ENCODE results near the gene CREB3L2.
A peak's percentile ranks its signal among the peaks of the same experiment; 100 is the strongest.
"Not testable (repeated sequence)": the region's sequence is repeated elsewhere in the genome, so short reads cannot be mapped to it uniquely, and the experiment has no call there.

CREB3L2 gene, protein sequence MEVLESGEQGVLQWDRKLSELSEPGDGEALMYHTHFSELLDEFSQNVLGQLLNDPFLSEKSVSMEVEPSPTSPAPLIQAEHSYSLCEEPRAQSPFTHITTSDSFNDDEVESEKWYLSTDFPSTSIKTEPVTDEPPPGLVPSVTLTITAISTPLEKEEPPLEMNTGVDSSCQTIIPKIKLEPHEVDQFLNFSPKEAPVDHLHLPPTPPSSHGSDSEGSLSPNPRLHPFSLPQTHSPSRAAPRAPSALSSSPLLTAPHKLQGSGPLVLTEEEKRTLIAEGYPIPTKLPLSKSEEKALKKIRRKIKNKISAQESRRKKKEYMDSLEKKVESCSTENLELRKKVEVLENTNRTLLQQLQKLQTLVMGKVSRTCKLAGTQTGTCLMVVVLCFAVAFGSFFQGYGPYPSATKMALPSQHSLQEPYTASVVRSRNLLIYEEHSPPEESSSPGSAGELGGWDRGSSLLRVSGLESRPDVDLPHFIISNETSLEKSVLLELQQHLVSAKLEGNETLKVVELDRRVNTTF

DNA sequence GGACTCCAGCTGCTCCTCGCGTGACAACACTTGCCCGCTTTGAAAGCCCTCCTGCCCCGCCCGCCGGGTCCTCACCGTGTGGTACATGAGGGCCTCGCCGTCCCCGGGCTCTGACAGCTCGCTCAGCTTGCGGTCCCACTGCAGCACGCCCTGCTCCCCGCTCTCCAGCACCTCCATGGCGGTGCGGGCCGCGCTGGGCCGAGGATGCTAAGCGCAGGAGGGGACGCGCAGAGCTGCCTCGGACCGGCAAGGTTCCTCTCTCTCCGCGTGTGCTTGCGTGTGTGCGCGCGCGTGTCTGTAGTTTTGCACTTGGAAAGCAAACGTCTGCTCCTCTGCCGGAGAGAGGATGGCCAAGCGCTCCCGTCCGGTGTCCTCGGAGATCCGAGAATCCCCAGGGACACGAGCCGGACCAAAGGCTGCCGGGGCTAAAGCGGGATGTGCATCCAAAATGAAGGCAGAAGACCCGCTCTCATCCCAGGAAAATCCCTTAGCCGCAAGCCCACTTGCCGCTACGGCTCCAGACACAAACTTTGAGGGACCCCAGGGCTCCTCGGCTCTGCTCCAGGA is at the start of gene CREB3L2:
Gene CREB3L2, minus strand, starts transcription at position 558 of the 567 bp plus-strand sequence. Its CDS starts 381 bp downstream, at position 177.
- peak in 1 of 2 donors; percentile 59 for DNase-seq (ENCODE audit: low read depth in 2 of 2)

DNA sequence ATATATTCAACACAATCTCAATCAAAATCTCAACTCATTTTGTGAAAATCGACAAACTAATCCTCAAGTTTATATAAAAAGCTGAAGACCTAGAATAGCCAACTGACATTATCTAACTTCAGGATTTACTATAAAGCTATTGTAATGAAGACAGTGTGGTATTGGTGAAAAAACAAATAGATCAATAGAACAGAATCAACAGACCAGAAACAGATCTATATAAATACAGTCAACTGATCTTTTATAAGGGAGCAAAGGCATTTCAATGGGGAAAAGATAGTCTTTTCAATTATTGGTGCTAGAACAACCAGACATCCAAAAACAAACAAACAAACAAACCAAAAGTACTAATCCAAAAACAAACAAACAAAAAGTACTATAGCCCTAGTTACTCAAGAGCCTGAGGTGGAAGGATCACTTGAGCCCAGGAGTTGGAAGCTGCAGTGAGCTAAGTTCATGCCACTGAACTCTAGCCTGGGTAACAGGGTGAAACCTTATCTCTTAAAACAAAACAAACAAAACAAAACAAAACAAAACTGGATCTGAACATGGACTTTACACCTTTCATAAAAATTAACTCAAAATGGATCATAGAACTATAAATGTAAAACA is 47.7 kb upstream of the CREB3L2 start:
- DNase-seq (ENCODE audit: low read depth in 2 of 2) = no peak

DNA sequence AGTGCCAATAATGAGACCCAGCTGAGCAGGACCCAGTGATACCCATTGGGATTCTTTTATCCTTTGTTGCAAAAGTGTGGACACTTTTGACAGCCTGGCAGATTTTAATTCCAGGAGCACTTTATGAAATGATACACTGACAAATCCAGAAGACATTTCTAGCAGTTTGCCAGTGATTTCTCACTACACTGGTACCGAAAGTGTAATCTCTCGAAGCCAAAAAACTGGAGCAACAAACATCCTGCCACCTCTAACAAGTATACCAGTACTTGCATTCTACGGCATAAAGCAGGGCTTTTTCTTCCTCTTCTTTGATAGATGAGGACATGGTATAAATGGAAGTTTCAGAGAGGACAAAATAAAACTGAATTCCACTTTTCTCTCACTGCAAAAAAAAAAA is 46.0 kb upstream of the CREB3L2 start:
- no peak for DNase-seq (ENCODE audit: low read depth in 2 of 2)

DNA sequence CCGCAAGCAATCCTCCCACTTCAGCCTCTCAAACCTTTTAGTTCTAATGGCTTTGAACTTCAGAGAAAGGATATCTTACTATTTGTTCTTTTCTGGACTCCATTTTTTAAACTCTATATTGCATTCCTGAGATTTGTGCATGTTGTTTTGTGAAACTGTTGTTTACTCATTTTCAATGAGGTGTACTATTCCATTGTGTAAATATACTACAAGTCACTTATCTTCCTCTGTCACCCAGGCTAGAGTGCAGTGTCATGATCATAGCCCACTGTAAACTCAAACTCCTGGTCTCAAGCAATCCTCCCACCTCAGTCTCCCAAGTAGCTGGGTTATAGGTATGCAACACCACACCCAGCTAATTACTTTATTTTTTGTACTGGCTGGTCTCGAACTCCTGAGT is 43.0 kb upstream of the CREB3L2 start:
- DNase-seq (ENCODE audit: low read depth in 2 of 2) = no peak

DNA sequence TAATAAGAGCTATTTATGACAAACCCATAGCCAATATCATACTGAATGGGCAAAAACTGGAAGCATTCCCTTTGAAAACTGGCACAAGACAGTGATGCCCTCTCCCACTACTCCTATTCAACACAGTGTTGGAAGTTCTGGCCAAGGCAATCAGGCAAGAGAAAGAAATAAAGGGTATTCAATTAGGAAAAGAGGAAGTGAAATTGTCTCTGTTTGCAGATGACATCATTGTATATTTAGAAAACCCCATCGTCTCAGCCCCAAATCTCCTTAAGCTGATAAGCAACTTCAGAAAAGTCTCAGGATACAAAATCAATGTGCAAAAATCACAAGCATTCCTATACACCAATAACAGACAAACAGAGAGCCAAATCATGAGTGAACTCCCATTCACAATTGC is 38.2 kb upstream of the CREB3L2 start:
- DNase-seq (ENCODE audit: low read depth in 2 of 2) = not testable (repeated sequence)

DNA sequence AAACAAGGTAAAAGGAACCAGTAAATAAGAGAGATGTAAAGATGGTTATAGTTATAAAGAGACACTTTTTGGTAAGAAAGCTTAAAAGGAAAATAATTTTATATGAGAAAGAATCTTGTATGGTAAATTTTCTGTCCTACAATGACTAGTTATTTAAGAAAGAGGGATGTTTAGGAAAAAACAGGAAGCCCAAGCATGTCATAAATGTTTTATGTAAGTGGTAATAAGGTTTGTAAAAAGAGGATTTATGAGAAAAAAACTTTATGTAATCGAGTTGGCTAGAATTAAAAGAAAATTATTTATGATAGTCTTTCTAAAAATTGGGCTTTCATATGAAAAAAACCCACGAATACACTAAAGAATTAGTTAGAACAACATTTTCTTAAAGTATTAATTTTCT is 34.2 kb upstream of the CREB3L2 start:
- DNase-seq (ENCODE audit: low read depth in 2 of 2) = no peak

DNA sequence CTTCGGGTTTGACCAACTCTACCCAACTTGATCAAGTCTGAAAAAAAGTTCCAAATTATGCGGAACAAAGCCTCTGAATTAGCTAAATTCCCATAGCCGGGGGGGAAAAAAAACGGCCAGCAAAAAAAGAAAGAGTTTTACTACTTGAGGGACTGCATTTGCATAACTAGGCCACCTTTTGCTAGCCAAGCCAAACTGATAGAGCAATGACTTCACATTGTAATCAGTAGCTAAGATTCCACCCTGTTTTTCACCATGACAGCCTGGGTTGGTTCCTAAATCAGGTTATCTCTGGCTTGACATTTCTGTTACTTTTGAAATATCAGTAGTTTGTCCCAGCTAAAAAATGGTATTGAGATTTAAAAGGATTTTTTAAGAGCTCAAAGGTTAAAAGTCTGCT is 31.4 kb upstream of the CREB3L2 start:
- no peak for DNase-seq (ENCODE audit: low read depth in 2 of 2)

DNA sequence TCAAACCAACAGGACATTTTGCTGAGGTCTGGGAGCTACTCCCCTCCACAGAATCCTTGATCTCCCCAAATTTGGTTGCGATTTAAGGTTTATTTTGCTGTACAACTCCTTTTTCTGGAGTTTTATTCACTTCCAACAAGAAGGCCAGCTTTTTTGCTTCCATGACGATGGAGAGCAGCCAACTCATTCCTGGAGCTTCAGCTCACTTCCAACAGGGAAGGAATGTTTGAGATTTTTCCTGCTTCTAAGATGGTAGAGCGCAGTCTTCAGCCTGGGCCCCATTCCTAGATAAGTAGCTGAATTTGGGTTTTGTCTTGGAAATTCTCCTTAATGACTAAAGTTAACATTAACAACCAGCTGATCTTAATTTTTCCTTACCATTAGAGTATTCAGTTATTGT is 30.9 kb upstream of the CREB3L2 start:
- no peak for DNase-seq (ENCODE audit: low read depth in 2 of 2)

DNA sequence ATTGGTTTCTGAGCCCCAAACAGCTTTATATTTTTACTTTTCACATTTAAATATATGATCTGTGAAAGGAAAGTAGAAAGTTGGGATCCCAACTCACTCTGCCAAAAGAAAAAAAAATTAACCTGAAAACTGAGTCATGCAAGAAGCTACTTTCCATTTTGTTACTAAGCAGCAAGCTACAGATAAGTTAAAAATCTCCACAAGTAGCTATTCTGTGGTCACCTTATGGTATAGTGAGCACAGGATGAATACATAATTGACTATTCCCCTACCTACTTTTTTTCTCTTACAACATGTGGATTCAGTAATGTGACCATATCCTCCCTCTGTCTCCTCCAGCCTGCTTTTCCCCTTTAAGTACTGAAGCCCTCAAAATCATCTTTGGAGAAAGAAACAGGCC is 30.3 kb upstream of the CREB3L2 start:
- no peak for DNase-seq (ENCODE audit: low read depth in 2 of 2)

DNA sequence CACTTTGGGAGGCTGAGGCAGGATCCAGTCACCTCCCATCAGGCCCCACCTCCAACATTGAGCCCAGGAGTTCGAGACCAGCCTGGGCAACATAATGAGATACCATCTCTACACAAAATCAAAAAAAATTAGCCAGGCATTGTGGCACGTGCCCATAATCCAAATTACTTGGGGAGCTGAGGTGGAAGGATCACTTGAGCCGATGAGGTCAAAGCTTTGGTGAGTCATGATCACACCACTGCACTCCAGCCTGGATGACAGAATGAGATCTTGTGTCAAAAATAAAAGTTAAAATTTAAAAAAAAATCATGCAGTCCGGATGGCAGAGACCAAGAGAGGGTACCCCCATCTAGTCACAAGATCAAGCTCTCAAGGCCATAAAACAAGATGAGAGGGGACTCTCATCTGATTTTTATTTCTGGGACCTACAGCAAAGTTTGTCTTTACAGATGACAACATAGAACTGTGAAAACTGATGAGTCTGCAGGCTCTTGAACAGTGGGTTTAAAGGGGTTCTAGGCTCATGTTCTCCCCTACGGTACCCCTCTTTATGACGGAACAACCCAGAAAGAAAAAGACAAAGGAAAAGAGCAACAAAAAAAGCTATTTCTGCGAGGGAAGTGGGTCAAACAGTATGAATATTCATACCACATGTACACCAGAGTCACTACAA is 28.9 kb upstream of the CREB3L2 start:
- no peak for DNase-seq (ENCODE audit: low read depth in 2 of 2)

DNA sequence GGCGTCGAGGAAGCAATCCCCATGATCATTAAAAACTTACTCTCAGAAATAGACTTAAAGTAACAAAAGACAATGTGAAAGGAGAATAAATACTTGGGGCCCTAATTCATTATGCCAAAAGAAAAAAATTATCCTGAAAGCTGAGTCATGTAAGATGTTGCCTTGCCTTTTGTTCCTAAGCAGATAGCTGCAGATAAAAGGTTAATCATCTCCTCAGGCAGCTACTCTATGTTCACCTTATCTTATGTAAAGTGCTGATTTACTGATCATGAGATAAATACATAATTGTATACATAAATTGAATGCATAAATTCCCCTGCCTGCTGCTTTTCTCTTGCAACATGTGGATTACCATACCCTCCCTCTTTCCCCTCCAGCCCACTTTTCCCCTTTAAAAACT is 28.1 kb upstream of the CREB3L2 start:
- no peak for DNase-seq (ENCODE audit: low read depth in 2 of 2)

DNA sequence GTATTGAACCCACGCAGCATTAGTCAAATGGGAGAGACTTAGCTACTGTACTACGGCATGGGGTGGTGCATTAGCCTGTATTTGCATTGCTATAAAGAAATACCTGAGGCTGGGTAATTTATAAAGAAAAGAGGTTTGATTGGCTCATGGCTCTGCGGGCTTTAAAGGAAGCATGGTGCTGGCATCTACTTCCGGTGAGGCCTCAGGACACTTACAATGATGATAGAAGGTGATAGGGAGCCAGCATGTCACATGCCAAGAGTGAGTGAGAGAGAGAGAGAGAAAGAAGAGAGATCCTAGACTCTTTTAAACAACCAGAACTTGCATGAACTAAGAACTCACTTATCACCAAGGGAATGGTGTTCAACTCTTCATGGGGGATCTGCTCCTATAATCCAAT is 27.2 kb upstream of the CREB3L2 start:
- DNase-seq (ENCODE audit: low read depth in 2 of 2) = no peak

DNA sequence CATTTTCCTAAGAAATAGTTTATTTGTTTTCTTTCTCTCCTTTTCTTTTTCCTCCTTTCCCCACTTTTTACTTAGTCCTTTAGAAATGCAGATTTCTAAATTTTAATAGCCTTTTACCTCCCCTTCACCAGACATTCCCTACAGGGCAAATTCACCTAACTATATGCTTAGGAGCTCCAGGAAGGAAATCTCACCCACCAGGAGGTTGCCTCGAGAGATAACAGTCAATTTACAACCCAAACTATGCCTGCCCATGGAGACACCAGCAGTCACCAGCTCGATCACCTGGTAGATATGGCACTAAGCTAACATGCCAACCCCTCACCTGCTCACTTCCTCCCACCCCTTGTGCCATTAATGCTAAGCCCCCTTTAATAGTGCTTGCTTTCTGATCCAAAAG is 25.2 kb upstream of the CREB3L2 start:
- DNase-seq (ENCODE audit: low read depth in 2 of 2) = no peak

DNA sequence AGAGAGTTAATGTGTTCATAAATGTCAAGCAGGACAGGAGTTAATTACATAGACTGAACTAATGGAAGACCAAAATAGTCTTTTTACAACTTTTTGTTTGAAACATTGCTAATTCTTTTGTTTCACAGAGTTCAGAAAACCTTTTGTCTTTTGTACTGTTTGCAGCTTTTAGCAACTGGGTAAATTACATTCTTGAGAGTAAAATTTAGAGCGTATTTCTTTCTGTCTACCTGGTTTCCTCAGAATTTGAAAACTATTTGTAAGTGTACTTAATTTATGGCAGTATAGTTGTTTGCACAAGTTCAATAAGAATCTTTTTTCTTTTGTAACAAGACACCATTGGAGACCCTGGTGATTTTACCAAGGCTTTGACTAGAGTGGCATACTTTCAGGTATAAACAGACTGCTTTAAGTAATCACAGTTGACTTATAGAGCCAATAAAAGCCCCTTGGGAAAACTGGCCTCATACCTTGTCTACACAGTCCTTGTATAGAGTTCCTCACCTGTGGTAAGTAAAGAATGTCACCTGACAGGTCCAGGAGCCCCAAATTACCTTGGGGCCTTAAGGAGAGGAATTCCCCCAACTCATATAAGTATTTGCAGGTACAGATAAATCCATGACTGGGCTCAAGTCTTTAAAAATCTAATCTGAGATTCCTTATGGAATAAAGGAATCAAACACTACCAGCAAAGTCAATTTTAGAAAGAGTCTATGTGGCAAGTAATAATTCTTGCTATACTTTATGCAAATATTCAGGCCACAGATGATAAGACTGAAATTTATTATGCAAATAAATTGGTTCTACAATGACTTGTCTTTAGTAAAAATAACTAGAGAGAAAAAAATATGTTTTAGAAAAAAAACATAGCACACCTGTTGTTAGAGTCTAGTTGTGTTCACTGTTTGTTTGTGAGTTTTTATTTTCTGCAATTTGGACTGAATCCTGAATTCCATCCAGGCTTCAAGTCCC is 23.6 kb upstream of the CREB3L2 start:
- DNase-seq (ENCODE audit: low read depth in 2 of 2) = no peak

DNA sequence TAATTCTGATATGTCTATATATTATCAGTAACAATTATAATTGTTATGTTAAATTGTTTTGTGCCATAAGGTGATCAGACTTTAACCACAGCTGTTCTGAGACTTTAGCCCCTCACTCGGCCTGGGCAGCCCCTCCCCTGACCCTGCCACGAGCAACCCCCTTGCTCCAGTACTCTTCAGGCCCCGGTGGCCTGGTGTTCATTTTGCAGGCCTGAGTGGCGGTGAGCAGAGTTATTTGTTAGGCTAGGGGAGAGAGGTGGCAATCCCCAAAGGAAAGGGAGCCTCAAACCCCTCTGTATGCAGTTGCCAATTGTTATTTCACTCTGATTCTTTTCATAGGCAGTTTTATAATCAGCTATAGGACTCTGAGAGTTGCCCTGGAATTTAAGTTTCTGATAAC is 22.9 kb upstream of the CREB3L2 start:
- no peak for DNase-seq (ENCODE audit: low read depth in 2 of 2)

DNA sequence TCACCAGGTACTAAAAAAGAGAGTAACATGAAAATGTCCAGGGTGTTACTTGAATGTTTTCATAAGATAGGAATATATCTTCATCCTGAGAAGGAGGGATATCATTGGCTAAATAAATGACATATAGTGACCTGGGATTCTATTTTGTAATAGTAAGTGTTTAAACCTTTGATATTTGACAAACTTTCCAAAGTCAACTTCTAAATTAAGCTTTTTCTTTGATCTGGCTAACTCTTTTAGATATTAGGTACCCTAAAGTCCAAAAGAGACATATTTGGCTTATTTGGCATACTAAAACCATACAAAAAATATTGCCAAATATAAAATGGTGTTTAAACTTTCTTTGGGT is 22.4 kb upstream of the CREB3L2 start:
- no peak for DNase-seq (ENCODE audit: low read depth in 2 of 2)

DNA sequence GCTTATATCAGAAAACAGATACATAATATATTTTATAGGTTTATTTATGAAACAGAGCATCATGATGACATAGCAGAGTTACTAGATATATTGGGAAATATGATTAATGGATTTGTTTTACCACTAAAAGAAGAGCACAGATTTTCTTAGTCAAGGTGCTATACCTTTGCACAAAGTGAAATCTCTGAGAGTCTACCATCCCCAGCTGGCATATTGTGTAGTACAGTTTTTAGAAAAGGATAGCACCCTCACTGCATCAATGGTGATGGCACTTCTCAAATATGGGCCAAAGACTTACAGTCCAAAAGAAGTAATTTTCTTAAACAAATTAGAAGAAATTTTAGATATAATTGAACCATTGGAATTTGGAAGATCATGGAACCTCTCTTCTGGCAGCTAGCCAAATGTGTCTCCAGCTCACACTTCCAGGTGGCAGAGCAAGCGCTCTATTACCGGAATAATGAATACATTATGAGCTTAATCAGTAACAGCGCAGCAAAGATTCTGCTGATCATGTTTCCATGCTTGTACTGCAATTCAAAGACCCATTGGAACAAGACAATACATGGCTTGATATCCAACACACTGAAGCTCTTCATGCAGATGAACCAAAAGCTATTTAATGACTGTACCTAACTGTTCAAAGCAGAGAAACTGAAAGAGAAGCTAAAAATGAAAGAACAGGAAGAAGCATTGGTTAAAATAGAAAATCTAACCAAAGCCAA is 21.9 kb upstream of the CREB3L2 start:
- no peak for DNase-seq (ENCODE audit: low read depth in 2 of 2)

DNA sequence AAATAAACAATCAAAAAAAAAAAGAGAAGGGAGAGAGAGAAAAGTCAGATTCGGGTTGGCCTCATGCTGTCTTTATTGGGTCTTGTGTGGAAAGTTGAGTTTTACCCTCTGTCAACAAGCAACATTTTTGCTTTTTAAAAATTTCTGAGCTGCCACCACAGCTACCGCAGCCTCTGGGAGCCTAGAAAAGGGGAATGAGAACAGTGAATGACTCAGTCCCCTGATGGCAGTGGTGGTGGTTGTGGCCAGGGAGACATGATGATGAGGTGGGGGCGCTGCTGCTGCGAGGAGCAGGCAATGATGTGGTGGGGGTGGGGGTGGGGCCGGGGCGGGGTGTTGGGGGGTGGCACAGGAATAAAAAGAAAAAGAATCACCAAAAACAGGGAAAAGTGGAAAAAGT is 20.0 kb upstream of the CREB3L2 start:
- DNase-seq (ENCODE audit: low read depth in 2 of 2) = no peak

DNA sequence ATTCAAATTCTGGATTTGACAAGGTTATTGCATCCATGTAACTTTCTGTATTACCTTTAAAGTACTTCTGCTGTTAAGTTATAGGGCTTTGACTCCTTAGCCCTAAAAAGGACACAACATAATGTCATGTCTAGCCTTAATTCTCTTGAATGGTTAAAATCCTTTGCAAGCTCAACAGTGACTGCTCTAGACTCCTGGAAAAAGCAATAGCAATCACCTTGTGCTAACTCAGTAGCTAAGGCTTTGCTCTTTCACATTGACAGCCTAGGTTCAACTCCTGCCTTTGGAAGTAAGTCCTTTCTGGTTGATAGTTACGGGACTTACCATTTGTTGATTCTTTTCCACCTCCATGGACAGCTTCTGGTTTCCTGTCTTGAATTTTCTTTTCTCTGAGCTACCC is 16.1 kb upstream of the CREB3L2 start:
- no peak for DNase-seq (ENCODE audit: low read depth in 2 of 2)

DNA sequence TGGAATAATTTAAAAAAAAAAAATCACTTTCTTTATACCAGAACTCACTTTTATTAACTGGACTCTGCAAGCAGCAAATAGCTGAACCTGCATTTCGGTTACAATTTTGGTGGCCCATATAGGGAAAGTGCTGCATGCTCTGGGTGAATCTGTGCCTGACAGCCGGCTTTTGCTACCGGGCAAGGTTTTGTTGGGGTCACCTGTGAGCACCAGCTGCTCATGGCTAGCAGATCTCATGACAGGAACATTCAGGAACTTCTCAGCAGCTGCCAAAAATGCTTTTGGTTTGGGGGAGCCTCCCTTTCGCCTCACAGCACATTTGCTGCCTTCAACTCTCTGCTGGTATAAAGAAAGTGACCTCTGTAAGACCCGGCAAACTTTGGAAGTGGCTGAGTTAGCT is 13.2 kb upstream of the CREB3L2 start:
- no peak for DNase-seq (ENCODE audit: low read depth in 2 of 2)

DNA sequence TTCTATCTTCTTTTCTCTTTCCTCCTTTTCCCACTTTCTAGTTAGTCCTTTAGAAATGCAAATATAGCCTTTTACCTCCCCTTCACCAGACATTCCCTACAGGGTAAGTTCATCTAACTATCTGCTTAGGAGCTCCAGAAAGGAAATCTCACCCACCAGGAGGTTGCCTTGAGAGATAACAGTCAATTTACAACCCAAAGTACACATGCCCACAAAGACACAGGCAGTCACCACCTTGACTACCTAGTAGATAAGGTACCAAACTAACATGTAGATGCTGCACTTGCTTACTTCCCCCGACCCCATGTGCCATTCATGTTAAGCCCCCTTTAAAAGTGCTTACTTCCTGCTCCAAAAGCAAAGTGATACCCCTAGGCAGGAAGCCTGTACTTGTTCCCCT is 12.8 kb upstream of the CREB3L2 start:
- no peak for DNase-seq (ENCODE audit: low read depth in 2 of 2)
